Fibroblast of skin of left biceps (primary cell): Measurements from ENCODE around the gene MIF.
"Not testable (repeated sequence)": the region's sequence is repeated elsewhere in the genome, so short reads cannot be mapped to it uniquely, and the experiment has no call there.

Experiments used
- DNase-seq, 2 experiments: peaks; one replicate each; pipeline ENCODE4 v3.0.0-alpha.2; 2013; ENCODE audit warnings: low read depth in 2 of 2

The MIF gene

GRCh38 chr22:23893945-23894709 is at the start of gene MIF:
Gene MIF, plus strand, starts transcription at chr22:23894383. Its CDS starts 92 bp downstream, at chr22:23894475.
- peak; percentile 81 to 84 for DNase-seq

DNA sequence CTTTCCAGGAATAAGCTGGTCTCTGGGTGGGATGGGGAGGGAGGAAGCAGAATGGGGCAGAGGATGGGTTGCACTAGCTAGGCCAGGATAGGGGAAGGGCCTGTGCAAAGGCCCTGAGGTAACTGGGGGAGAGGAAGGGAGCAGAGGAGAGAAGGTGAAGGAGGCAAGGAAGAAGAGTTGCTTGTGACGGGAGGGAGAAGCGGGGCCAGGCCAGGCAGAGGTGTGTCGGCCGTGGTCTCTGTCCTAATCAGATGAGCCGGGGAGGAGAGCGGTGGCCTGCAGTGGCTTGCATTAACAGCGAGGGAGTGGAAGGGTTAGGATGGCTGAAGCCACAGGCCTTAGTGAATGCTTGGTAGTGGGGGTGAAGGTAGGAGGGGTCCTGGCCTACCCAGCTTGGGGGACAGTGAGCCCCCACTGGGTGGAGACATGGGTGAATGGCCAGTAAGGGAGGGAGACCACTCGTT is 49.4 kb upstream of the MIF start:
- no peak for DNase-seq

DNA sequence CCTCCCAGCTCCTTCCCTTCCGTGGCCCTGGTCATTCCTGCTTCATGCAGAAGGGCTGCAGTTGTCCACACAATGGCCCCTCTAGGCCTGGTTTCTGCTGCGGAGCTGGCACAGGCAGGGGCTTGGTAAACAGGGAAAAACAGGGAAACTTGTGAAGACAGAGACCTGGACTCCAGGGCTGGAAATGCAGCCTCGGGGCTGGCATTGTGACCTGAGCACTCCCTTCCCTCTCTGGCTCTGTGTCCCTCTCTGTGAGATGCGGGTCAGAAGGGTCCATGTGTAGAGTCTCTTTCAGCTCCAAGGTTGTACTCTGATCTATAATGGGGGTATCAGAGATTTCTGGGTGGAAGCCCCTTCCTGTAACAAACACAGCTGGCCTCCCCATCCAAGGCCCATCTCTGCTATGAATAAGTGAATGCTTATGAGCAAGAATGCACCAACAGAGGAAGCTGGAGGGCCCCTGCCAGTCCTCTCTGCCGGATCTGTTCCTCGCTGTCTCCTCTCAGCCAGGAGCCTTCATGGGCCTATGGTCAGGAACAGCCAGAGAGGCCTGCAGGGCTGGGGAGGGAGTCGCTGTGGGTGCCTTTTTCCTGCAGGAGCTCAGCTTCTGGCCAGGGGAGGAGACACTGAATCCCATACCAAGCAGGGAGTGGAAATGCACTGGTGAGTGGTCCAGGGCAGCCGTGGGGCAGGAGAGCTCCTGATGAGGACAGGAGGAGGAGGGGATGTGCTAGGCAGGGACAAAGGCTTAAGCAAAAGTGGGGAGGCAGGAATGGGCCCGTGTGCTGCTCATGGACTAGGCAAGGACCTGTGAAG is 48.7 kb upstream of the MIF start:
- DNase-seq: no peak

DNA sequence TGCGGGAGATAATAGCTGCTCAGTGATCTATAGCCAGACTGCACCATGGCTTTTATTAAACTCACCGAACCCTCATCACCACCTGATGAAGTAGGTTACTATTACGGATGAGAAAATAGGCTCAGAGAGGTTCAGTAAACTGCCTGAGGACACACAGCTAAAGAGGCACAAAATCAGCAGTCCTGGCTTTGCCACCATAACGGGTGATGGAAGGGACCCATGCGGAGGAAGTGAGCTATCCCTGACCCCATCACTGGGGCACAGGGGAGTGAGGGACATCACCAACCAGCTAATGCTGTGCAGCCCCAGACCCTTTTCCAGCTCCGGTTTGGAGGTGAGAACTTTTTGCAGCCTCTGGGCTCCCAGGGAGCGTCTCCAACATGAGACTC is 48.1 kb upstream of the MIF start:
- DNase-seq: no peak

- no peak for DNase-seq
Observed at GRCh38 chr22:23847310-23847920, 46.8 kb upstream of the MIF start.

GRCh38 chr22:23847991-23848864 is 46.0 kb upstream of the MIF start:
- no peak for DNase-seq

DNA sequence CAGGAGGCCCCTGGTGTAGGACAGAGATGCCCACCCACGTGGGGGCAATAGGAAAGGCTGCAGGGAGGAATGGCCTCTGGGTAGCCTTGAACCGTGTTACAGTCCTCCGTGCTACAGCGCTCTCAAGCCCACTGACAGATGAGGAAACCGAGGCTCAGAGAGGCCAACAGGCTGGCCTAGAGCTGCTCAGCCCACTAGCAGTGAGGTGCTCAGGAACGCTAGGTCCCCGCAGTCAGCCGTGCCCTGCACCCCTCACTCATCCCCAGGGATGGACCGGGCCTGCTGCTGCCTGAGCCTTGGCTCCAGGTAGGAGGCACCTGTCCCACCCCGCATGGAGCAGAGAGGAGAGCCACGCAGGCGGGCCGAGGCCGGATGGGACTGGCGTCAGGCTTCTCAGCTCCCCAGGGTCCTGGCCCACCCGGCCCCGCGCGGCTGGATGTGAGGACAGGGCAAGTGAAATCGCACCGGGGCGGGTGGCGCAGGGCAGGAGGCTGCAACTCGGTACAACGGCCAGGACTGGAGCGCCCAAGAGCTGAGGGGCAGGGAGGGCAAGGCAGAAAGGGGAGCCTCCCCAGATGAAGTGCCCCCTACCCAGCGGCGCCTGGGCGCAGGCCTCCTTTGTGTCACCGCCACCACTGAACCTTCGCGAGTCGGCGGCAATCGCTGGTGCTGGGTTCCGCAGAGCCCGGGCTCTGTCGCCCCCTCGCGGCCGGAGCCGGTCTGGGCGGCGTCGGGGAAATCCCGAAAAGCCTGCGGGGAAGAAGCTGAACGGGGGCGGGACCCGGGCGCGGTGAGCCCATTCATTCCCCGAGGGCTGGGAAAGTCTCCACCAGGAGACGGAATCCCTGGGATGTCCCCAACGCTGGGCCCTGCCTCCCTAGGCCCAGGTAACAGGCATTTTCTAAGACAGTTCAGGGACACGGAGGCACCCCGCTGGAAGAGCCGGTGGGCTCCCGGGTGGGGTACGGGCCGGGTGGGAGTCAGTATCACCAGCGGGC is 44.9 kb upstream of the MIF start:
- no peak for DNase-seq

GRCh38 chr22:23850136-23850611 is 44.0 kb upstream of the MIF start:
- no peak for DNase-seq

- no peak for DNase-seq
Observed at GRCh38 chr22:23856721-23857605, 37.2 kb upstream of the MIF start.

GRCh38 chr22:23857606-23858483 is 36.3 kb upstream of the MIF start, which contains the start of gene SLC2A11:
Gene SLC2A11, plus strand, starts transcription at chr22:23857875. Its CDS starts 125 bp downstream, at chr22:23858000.
- DNase-seq: peak; percentile 90 to 91

- no peak for DNase-seq
Observed at GRCh38 chr22:23858484-23858815, 35.7 kb upstream of the MIF start.

DNA sequence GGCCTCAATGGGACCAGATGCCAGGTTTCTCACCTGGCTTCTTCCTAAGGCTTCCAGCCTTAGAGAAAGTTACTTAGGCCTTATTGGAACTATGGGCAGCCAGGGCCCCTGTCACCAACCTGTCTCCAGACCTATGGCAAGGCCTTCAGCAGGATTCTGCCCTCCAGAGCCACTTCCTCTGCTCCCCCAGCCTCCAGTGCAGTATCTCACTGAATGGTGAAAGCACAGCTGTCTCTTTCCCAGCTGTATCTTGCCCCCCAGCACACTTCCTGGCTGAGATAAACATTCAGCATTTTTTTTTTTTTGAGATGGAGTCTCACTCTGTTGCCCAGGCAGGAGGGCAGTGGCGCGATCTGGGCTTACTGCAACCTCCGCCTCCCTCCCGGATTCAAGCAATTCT is 35.0 kb upstream of the MIF start:
- no peak for DNase-seq

- not testable (repeated sequence) for DNase-seq
Observed at GRCh38 chr22:23860187-23860586, 34.0 kb upstream of the MIF start.

GRCh38 chr22:23862103-23862502 is 32.1 kb upstream of the MIF start:
- DNase-seq: no peak

DNA sequence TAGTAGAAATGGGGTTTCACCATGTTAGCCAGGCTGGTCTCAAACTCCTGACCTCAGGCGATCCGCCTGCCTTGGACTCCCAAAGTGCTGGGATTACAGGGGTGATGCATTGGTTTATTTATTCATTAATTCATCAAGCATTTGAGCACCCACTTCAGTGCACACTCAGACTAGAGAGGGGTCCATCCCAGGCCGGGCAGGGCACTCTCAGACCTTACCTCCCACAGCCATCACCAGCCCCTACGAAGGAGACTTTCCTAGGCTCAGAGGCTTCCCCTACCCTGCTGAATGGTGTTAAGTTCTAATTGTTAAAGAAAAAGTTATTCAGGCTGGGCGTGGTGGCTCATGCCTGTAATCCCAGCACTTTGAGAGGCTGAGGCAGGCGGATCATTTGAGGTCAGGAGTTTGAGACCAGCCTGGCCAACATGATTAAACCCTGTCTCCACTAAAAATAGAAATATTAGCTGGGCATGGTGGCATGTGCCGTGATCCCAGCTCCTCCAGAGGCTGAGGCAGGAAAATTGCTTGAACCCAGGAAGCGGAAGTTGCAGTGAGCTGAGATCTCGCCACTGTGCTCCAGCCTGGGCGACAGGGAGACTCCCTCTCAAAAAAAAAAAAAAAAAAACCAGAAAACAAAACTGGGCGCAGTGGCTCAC is 29.6 kb upstream of the MIF start:
- not testable (repeated sequence) for DNase-seq

DNA sequence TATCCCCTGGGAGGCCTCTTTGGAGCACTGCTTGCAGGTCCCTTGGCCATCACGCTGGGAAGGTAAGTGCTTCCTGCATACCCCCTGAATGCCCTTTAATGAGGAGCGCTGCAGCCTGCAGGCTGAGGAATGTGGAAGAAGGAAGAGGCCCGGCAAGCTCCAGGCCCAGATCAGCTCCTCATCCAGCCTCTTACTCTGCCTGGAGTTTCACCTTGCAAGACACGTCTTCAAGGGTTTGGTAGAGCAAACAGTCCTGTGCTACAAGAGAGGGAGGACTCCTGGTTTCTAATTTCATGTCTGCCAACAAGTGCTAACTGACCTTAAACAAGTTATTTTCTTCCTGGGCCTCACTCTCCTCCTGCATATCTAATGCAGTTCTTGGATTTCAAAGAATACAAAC is 25.6 kb upstream of the MIF start:
- DNase-seq: no peak

DNA sequence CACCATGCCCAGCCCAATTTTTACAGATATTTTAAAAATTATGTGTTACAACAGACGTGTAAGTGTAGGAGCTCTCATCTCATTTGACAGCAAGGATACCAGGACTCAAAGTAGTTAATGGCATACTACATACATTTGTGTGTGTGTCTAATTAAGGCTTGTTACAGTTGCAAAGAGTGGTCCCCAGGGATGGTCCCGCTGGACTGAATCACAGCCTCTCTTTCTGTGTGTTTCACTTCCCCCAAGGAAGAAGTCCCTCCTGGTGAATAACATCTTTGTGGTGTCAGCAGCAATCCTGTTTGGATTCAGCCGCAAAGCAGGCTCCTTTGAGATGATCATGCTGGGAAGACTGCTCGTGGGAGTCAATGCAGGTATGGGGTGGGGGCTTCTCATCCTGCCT is 19.3 kb upstream of the MIF start:
- no peak for DNase-seq

DNA sequence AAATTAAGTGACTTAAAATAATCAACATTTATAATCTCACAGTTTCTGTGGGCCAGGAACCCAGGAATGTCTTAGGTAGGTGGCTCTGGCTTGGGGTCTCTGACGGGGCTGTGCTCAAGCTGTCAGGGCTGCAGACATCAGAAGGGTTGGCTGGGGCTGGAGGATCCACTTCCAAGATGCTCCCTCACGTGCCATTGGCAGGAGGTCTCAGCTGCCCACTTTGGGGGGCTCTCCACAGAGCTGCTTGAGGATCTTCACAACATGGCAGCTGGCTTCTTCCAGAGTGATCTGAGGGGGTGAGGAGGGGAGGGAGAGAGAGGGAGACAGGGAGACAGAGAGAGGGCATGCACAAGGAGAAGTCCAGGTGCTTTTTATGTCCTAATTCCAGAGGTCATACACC is 18.4 kb upstream of the MIF start:
- DNase-seq: no peak
